KBM-7 (cell line): Measurements from ENCODE around the gene IFNA6.

Source experiments
- DNase-seq: peaks from one replicate; pipeline ENCODE4 v3.0.0-alpha.2; 2015
- in situ Hi-C: fragments of 300-500 bp; cut with MboI; formaldehyde crosslinking; loops from 2 replicates; pipeline ENCODE4 v1.14.3; 2020; ENCODE audit warnings: low sequenced_read_pairs, low pct_unique_long_range_greater_than_20kb, mixed read lengths

Gene IFNA6

DNA sequence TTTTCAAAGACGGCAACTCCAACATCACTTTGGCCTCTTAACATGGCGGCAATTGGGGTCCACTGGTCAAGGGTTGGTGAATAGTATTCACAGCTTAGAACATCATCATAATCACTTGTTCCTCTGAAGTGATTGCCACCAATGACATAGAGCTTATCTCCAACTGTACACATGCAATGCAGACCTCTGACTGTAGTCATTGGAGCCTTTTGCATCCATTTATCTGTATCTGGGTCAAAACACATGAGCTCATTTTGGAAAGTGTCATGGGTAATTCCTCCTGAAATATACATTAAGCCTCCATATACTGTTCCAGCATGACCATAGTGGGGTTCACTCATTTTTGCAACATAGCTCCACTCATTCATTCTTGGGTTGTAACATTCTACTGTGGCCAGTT, 17.5 kb downstream of the IFNA6 start:
- no peak for DNase-seq
- in situ Hi-C loops, result no loop called here

- DNase-seq, result no peak
- in situ Hi-C loops, result no loop called here
Observed at GRCh38 chr9:21331676-21332402, 18.8 kb downstream of the IFNA6 start.

GRCh38 chr9:21326526-21327139, 24.1 kb downstream of the IFNA6 start:
- in situ Hi-C loops, result no loop called here
- peak; percentile 68 for DNase-seq

DNA sequence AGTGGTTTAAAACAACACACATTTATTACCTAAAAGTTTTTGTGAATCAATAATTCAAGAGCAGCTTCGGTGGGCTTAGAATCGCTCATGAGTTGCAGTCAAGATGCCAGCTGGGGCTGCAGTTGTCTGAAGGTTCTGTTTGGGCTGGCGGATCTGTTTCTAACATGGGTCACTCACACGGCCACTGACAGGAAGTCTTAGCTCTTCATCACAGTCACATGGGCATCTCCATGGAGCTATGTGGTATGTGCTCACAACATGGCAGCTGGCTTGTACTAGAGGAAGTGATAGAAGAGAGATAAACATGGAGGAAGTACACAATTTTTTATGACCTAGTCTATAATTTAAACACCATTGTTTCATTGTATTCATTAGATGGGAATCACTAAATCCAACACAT, 26.6 kb downstream of the IFNA6 start:
- in situ Hi-C loops, result loop anchor here (25.0 kb wide), 1 partner anchor 463 kb away; no protein-coding TSS in a partner anchor
- DNase-seq, result peak; percentile 49

- peak; percentile 94 for DNase-seq
- in situ Hi-C loops, result loop anchor here (25.0 kb wide), 1 partner anchor 464 kb away; no protein-coding TSS in a partner anchor
Observed at GRCh38 chr9:21322911-21323461, 27.7 kb downstream of the IFNA6 start.

GRCh38 chr9:21320465-21320864, 30.2 kb downstream of the IFNA6 start:
- DNase-seq, result no peak
- in situ Hi-C loops, result loop anchor here (25.0 kb wide), 1 partner anchor 467 kb away; no protein-coding TSS in a partner anchor

GRCh38 chr9:21317956-21318923, 32.4 kb downstream of the IFNA6 start:
- in situ Hi-C loops, result loop anchor here (25.0 kb wide), 1 partner anchor 469 kb away; no protein-coding TSS in a partner anchor

GRCh38 chr9:21316860-21317259, 33.8 kb downstream of the IFNA6 start:
- in situ Hi-C loops, result loop anchor here (25.0 kb wide), 1 partner anchor 470 kb away; no protein-coding TSS in a partner anchor
- DNase-seq, result no peak

More at GRCh38 chr9:21317956-21318923, 32.4 kb downstream of the IFNA6 start:
- DNase-seq, result peak; percentile 69

GRCh38 chr9:21316032-21316842, 34.5 kb downstream of the IFNA6 start:
- DNase-seq, result no peak
- in situ Hi-C loops, result loop anchor here (25.0 kb wide), 1 partner anchor 471 kb away; no protein-coding TSS in a partner anchor

- in situ Hi-C loops, result loop anchor here (25.0 kb wide), 1 partner anchor 473 kb away; no protein-coding TSS in a partner anchor
- no peak for DNase-seq
Observed at GRCh38 chr9:21314152-21314551, 36.5 kb downstream of the IFNA6 start.

DNA sequence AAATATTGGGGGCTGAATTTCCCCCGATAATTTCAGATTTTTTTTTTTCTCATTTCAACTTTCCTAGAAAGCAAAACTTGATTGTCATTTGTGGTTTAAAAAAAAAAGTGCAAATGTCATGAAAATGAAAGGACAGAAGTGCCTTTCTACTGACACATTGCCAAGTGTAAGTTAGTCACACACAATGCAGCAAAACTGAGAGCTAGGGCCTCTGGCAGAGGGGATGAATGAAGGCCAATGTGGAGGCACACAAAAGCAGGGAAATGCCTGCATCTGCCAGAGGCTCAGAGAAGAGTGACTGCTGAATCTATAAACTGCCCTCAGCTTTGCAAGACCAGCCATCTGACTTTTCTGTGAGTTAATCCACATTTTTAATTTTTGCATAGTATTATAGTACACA, 38.8 kb downstream of the IFNA6 start:
- no peak for DNase-seq
- in situ Hi-C loops, result loop anchor here (25.0 kb wide), 1 partner anchor 475 kb away; no protein-coding TSS in a partner anchor

GRCh38 chr9:21305213-21305612, 45.5 kb downstream of the IFNA6 start, which contains the start of gene IFNA5:
TSS of gene IFNA5 (minus strand) at chr9:21305313. CDS start at chr9:21305256, 57 bp downstream.
- in situ Hi-C loops, result loop anchor here (25.0 kb wide), 1 partner anchor 482 kb away; no protein-coding TSS in a partner anchor
- no peak for DNase-seq
